ENCODE results near the gene QARS1.

QARS1 gene

DNA sequence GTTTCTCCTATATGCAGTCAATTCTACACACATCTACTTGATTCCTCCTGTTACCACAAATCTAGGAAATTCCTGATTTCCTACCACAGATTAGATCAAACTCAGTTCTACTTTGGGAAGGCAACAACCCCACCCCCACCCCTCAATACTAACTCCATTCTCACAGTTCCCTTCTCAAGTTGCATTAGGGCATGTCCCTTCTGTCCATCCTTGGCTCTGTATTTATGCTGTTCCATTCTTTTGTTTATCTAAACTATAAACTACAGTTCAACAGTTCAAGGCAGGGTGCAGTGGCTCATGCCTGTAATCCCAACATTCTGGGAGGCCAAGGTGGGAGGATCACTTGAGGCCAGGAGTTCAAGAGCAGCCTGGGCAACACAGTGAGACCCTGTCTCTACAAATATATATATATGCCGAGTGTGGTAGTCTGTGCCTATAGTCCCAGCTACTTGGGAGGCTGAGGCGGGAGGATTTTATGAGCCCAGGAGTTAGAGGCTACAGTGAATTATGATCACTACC is 50.2 kb downstream of the QARS1 start:
- TF ChIP-seq ZFX (IDR thresholded peaks at IDR 0.05; ENCODE audit: borderline replicate concordance) = no peak
- TF ChIP-seq, protein P1, sequence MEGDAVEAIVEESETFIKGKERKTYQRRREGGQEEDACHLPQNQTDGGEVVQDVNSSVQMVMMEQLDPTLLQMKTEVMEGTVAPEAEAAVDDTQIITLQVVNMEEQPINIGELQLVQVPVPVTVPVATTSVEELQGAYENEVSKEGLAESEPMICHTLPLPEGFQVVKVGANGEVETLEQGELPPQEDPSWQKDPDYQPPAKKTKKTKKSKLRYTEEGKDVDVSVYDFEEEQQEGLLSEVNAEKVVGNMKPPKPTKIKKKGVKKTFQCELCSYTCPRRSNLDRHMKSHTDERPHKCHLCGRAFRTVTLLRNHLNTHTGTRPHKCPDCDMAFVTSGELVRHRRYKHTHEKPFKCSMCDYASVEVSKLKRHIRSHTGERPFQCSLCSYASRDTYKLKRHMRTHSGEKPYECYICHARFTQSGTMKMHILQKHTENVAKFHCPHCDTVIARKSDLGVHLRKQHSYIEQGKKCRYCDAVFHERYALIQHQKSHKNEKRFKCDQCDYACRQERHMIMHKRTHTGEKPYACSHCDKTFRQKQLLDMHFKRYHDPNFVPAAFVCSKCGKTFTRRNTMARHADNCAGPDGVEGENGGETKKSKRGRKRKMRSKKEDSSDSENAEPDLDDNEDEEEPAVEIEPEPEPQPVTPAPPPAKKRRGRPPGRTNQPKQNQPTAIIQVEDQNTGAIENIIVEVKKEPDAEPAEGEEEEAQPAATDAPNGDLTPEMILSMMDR (IDR thresholded peaks at IDR 0.05) = no peak
- H3K27ac ChIP-seq = no peak overlapping the region

DNA sequence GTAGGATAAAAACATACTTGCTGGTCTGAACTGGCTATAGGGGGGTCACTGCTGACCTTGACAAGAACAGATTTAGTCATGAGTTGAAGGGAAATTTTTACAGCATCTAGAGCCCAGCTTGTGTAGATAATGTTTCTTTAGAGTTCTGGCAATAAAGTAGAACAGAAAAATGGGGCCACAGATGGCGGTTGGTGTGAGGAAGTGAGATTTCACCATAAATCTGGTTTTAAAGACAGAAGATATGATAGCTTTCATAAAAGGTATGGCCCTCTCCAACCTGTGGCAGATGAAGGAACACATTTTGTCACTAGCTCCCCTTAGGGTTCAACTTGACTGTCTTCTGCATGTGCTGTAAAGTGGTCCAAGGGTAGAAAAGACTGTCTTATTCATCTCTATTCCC is 51.0 kb downstream of the QARS1 start:
- H3K27ac ChIP-seq = no peak overlapping the region
- TF ChIP-seq, protein P1 (IDR thresholded peaks at IDR 0.05) = no peak
- TF ChIP-seq ZFX (IDR thresholded peaks at IDR 0.05; ENCODE audit: borderline replicate concordance) = no peak
